Measurements from ENCODE around the gene RGP1. TPM values are rescaled to one million over a fixed set of nuclear protein-coding genes. Genes with fewer than 3 reads are reported as not detected.

The RGP1 gene
- total RNA-seq, 1 experiment from 2014 or later: 27.1 TPM

GRCh38 chr9:35771534-35771933, 22.4 kb downstream of the RGP1 start:
- Histone ChIP-seq H3K9me3 (no peaks in the 10 kb centered on the region), H3K4me3 (ENCODE audit: low read depth, low read length) (no peak overlapping the region), H3K4me1 (peaks cover 16% of the 10 kb centered on the region), H3K36me3 (ENCODE audit: control insufficient read depth, insufficient read depth, low read length) (no peaks in the 10 kb centered on the region), H3K27me3 (replicated peaks; ENCODE audit: control insufficient read depth, insufficient read depth, low read length) (no peaks in the 10 kb centered on the region)
- no peaks in the 10 kb centered on the region for H3K9me3 Mint-ChIP-seq (ENCODE audit: unreplicated experiment)
- intact Hi-C loops (cut with micrococcal nuclease; ENCODE audit: unreplicated experiment): no loop called here
- no peak for DNase-seq
- no peak overlapping the region for H3K27ac Mint-ChIP-seq (ENCODE audit: unreplicated experiment)
- no peaks in the 10 kb centered on the region for H3K27me3 Mint-ChIP-seq (ENCODE audit: insufficient read depth, unreplicated experiment)
- no TSS peak for BruUV-seq (replicated peaks)
- ChIA-PET CTCF (interaction anchor here (0.5 to 2.1 kb wide), 5 partner anchors 11 to 111 kb away, joined by 3 to 9 read pairs (median 4); no protein-coding TSS in a partner anchor), POLR2A (interaction anchor here (1.2 kb wide), 1 partner anchor 25 kb away, joined by 3 read pairs; no protein-coding TSS in a partner anchor)
- no peak for TF ChIP-seq CTCF (IDR thresholded peaks at IDR 0.05; ENCODE audit: insufficient read depth in 1 of 2, low read depth in 1 of 2, low read length in 1 of 2, severe bottlenecking in 1 of 2, unreplicated experiment in 1 of 2)
- H3K4me3 Mint-ChIP-seq (ENCODE audit: unreplicated experiment): no peak overlapping the region
- H3K4me1 Mint-ChIP-seq (ENCODE audit: low read depth, unreplicated experiment): no peaks in the 10 kb centered on the region
- H3K36me3 Mint-ChIP-seq (ENCODE audit: insufficient read depth, unreplicated experiment): no peaks in the 10 kb centered on the region

- Mint-ChIP-seq H3K9me3 (ENCODE audit: unreplicated experiment) (no peaks in the 10 kb centered on the region), H3K27me3 (ENCODE audit: insufficient read depth, unreplicated experiment) (no peaks in the 10 kb centered on the region), H3K4me1 (ENCODE audit: low read depth, unreplicated experiment) (no peaks in the 10 kb centered on the region), H3K27ac (ENCODE audit: unreplicated experiment) (no peak overlapping the region), H3K4me3 (ENCODE audit: unreplicated experiment) (no peak overlapping the region), H3K36me3 (ENCODE audit: insufficient read depth, unreplicated experiment) (no peaks in the 10 kb centered on the region)
- ChIA-PET POLR2A (interaction anchor here (1.2 kb wide), 1 partner anchor 25 kb away, joined by 3 read pairs; no protein-coding TSS in a partner anchor), CTCF (interaction anchor here (0.5 to 2.1 kb wide), 5 partner anchors 11 to 110 kb away, joined by 3 to 9 read pairs (median 4); no protein-coding TSS in a partner anchor)
- Histone ChIP-seq H3K4me3 (ENCODE audit: low read depth, low read length) (no peak overlapping the region), H3K4me1 (peaks cover 16% of the 10 kb centered on the region), H3K9me3 (no peaks in the 10 kb centered on the region), H3K27me3 (replicated peaks; ENCODE audit: control insufficient read depth, insufficient read depth, low read length) (no peaks in the 10 kb centered on the region), H3K36me3 (ENCODE audit: control insufficient read depth, insufficient read depth, low read length) (no peaks in the 10 kb centered on the region)
- no peak for TF ChIP-seq CTCF (IDR thresholded peaks at IDR 0.05; ENCODE audit: insufficient read depth in 1 of 2, low read depth in 1 of 2, low read length in 1 of 2, severe bottlenecking in 1 of 2, unreplicated experiment in 1 of 2)
- intact Hi-C loops (cut with micrococcal nuclease; ENCODE audit: unreplicated experiment): no loop called here
- peak in 1 of 2 experiments; percentile 20 for DNase-seq
- no TSS peak for BruUV-seq (replicated peaks)
Observed at GRCh38 chr9:35771943-35772342, 22.9 kb downstream of the RGP1 start.

GRCh38 chr9:35774907-35775635, 26.0 kb downstream of the RGP1 start:
- H3K36me3 Mint-ChIP-seq (ENCODE audit: insufficient read depth, unreplicated experiment): no peaks in the 10 kb centered on the region
- BruUV-seq (replicated peaks): no TSS peak
- no peaks in the 10 kb centered on the region for H3K27me3 Mint-ChIP-seq (ENCODE audit: insufficient read depth, unreplicated experiment)
- no peaks in the 10 kb centered on the region for H3K9me3 Mint-ChIP-seq (ENCODE audit: unreplicated experiment)
- no peak for TF ChIP-seq CTCF (IDR thresholded peaks at IDR 0.05; ENCODE audit: insufficient read depth in 1 of 2, low read depth in 1 of 2, low read length in 1 of 2, severe bottlenecking in 1 of 2, unreplicated experiment in 1 of 2)
- no peak overlapping the region for H3K27ac Mint-ChIP-seq (ENCODE audit: unreplicated experiment)
- Histone ChIP-seq H3K4me1 (peaks cover 16% of the 10 kb centered on the region), H3K36me3 (ENCODE audit: control insufficient read depth, insufficient read depth, low read length) (no peaks in the 10 kb centered on the region), H3K4me3 (ENCODE audit: low read depth, low read length) (no peak overlapping the region), H3K27me3 (replicated peaks; ENCODE audit: control insufficient read depth, insufficient read depth, low read length) (no peaks in the 10 kb centered on the region), H3K9me3 (no peaks in the 10 kb centered on the region)
- intact Hi-C loops (cut with micrococcal nuclease; ENCODE audit: unreplicated experiment): no loop called here
- no peak for DNase-seq
- POLR2A ChIA-PET: no interaction called here
- H3K4me1 Mint-ChIP-seq (ENCODE audit: low read depth, unreplicated experiment): no peaks in the 10 kb centered on the region
- H3K4me3 Mint-ChIP-seq (ENCODE audit: unreplicated experiment): no peak overlapping the region
- CTCF ChIA-PET: interaction anchor here (0.6 to 1.0 kb wide), 2 partner anchors 15 to 19 kb away, joined by 3 to 4 read pairs; no protein-coding TSS in a partner anchor

Data from Caco-2 (cell line).